IPS-20b (cell line): ENCODE results near the gene COL27A1.

Experiments used
- H3K27ac ChIP-seq: one replicate; pipeline ENCODE4 v1.5.1; 2013; ENCODE audit warnings: low read length
- H3K27me3 ChIP-seq: 2 replicates; pipeline ENCODE4 v1.6.1; 2013; ENCODE audit warnings: mild to moderate bottlenecking, low read length, inconsistent platforms; ENCODE audit not compliant: insufficient read depth
- H3K36me3 ChIP-seq: 2 replicates; pipeline ENCODE4 v1.6.1; 2013; ENCODE audit warnings: low read depth, mild to moderate bottlenecking, inconsistent platforms, low read length, moderate library complexity; ENCODE audit not compliant: insufficient read depth
- H3K4me1 ChIP-seq: 2 replicates; pipeline ENCODE4 v1.6.1; 2013; ENCODE audit warnings: mild to moderate bottlenecking, control low read depth, inconsistent platforms, low read length, moderate library complexity; ENCODE audit not compliant: insufficient read depth
- H3K4me3 ChIP-seq: 2 replicates; pipeline ENCODE4 v1.5.1; 2013; ENCODE audit warnings: mild to moderate bottlenecking, low read length, inconsistent platforms
- H3K9ac ChIP-seq: 2 replicates; pipeline ENCODE4 v1.6.1; 2013; ENCODE audit warnings: low read depth, mild to moderate bottlenecking, inconsistent platforms, low read length, moderate library complexity
- H3K9me3 ChIP-seq: 2 replicates; pipeline ENCODE4 v1.6.1; 2013; ENCODE audit warnings: mild to moderate bottlenecking, low read depth, low read length, inconsistent platforms; ENCODE audit not compliant: insufficient read depth

Gene COL27A1

GRCh38 chr9:114311571-114312512, 156.5 kb downstream of the COL27A1 start:
- Histone ChIP-seq H3K4me3 (no peak overlapping the region), H3K9me3 (no peaks in the 10 kb centered on the region), H3K9ac (no peak overlapping the region), H3K36me3 (0 out of 2 replicates have a peak, but pooled peaks cover 4% of the 10 kb centered on the region), H3K4me1 (no peaks in the 10 kb centered on the region), H3K27ac (no peak overlapping the region), H3K27me3 (no peaks in the 10 kb centered on the region)

GRCh38 chr9:114312513-114312875, 157.2 kb downstream of the COL27A1 start:
- no peaks in the 10 kb centered on the region for H3K4me1 ChIP-seq
- no peak overlapping the region for H3K9ac ChIP-seq
- no peaks in the 10 kb centered on the region for H3K27me3 ChIP-seq
- H3K4me3 ChIP-seq: no peak overlapping the region
- H3K36me3 ChIP-seq: 0 out of 2 replicates have a peak, but pooled peaks cover 4% of the 10 kb centered on the region
- no peaks in the 10 kb centered on the region for H3K9me3 ChIP-seq
- H3K27ac ChIP-seq: no peak overlapping the region

GRCh38 chr9:114313186-114313585, 157.8 kb downstream of the COL27A1 start:
- Histone ChIP-seq H3K9me3 (no peaks in the 10 kb centered on the region), H3K27me3 (no peaks in the 10 kb centered on the region), H3K4me1 (no peaks in the 10 kb centered on the region), H3K27ac (no peak overlapping the region), H3K4me3 (no peak overlapping the region), H3K36me3 (0 out of 2 replicates have a peak, but pooled peaks cover 4% of the 10 kb centered on the region), H3K9ac (no peak overlapping the region)

GRCh38 chr9:114314256-114314867, 159.0 kb downstream of the COL27A1 start:
- Histone ChIP-seq H3K27me3 (no peaks in the 10 kb centered on the region), H3K36me3 (0 out of 2 replicates have a peak, but pooled peaks cover 4% of the 10 kb centered on the region), H3K4me3 (no peak overlapping the region), H3K9ac (no peak overlapping the region), H3K4me1 (no peaks in the 10 kb centered on the region), H3K27ac (no peak overlapping the region), H3K9me3 (no peaks in the 10 kb centered on the region)

- Histone ChIP-seq H3K27me3 (no peaks in the 10 kb centered on the region), H3K27ac (no peak overlapping the region), H3K4me3 (no peak overlapping the region), H3K36me3 (0 out of 2 replicates have a peak, but pooled peaks cover 4% of the 10 kb centered on the region), H3K9me3 (no peaks in the 10 kb centered on the region), H3K9ac (no peak overlapping the region), H3K4me1 (no peaks in the 10 kb centered on the region)
Measured at GRCh38 chr9:114314881-114315722, 159.8 kb downstream of the COL27A1 start.

DNA sequence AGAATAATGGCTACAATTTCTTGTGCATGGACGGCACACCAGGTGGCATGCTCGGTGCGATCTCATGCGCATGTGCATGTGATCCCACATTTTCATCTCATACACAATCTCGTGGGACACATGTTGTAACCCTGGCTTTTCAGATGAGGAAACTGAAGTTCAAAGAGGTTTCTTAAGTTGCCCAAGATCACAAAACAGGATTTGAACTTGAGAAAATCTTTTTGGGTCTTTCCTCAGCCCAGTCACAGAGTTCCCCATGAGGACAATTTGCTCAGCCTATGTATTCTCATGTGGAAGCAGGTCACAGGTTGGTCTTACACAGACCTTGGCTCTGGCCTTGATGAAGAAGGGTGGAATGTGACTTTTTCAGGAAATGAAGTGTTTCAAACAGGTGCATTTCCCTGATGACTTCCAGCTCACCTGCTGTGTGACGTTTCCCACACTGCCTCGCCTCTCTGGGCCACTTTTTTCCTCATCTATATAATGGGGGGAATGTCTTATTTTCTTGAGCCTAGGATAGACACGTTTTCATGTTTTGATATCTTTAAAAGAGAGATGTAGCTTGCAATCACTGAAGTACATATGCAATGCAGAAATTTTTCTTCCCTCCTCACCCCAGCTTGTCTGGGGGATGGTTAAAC, 160.5 kb downstream of the COL27A1 start:
- H3K4me3 ChIP-seq: no peak overlapping the region
- H3K4me1 ChIP-seq: no peaks in the 10 kb centered on the region
- H3K27me3 ChIP-seq: no peaks in the 10 kb centered on the region

DNA sequence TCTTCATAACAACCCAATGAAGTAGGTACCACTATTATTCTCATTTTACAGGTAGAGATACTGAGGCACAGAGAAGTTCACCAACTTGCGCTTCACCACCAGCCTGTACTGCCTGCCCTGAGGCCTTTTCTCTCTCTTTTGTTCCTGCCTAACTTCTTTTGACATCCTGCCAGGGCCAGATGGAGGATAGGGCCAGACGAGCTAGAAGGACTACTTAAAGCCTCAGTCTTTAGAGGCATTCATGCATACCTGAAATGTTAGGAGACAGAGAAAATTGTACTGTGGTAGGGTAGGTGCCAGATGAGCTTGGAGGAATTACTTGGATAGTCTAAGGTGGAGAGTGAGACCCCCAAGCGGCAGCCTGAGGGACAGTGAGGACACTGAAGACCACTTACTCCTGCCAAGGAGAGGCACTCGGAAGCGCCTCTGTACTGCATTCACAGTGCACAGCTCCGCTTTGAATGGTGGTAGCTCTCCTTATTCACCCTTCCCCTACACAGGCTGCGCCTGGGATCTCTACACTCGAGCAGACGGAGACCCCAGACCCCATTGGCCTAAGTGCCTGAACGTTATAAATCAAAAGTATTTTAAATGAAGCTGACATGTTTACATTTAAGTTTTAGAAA, 161.4 kb downstream of the COL27A1 start:
- H3K27ac ChIP-seq: no peak overlapping the region
- H3K4me1 ChIP-seq: no peaks in the 10 kb centered on the region
- no peak overlapping the region for H3K9ac ChIP-seq
- no peaks in the 10 kb centered on the region for H3K9me3 ChIP-seq
- no peaks in the 10 kb centered on the region for H3K27me3 ChIP-seq
- H3K4me3 ChIP-seq: no peak overlapping the region
- no peaks in the 10 kb centered on the region for H3K36me3 ChIP-seq

More for the DNA sequence above, 160.5 kb downstream of the COL27A1 start:
- no peak overlapping the region for H3K27ac ChIP-seq
- H3K9ac ChIP-seq: no peak overlapping the region
- H3K36me3 ChIP-seq: no peaks in the 10 kb centered on the region
- H3K9me3 ChIP-seq: no peaks in the 10 kb centered on the region

DNA sequence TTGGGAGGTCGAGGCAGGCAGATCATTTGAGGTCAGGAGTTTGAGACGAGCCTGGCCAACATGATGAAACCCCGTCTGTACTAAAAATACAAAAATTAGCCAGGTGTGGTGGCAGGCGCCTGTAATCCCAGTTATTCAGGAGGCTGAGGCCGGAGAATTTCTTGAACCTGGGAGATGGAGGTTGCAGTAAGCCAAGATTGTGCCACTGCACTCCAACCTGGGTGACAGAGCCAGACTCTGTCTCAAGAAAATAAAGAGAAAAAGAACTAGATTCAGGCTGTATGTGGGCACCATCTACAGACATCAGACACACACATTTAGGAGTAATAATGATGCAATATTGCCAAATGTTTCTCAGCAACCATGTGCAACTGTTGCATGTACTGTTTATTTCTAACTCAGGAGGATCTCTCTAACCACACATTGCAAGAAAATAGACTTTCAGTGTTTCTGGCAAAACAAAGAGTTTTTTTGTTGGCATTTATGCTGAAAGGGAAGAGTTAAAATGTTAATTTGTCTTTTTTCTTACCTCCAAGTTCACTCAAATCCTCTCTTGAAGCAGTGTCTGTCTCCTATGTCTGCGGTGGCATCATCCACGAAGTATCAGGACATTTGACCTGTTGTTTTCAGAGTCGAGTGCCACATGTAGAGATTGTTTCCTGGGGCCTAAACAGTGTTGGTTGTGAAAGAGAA, 162.5 kb downstream of the COL27A1 start:
- Histone ChIP-seq H3K36me3 (no peaks in the 10 kb centered on the region), H3K4me3 (no peak overlapping the region), H3K9me3 (no peaks in the 10 kb centered on the region), H3K27ac (no peak overlapping the region), H3K9ac (no peak overlapping the region), H3K27me3 (no peaks in the 10 kb centered on the region), H3K4me1 (no peaks in the 10 kb centered on the region)

- Histone ChIP-seq H3K4me3 (no peak overlapping the region), H3K4me1 (no peaks in the 10 kb centered on the region), H3K36me3 (no peaks in the 10 kb centered on the region), H3K9ac (no peak overlapping the region), H3K27me3 (no peaks in the 10 kb centered on the region), H3K9me3 (no peaks in the 10 kb centered on the region), H3K27ac (no peak overlapping the region)
Measured at GRCh38 chr9:114318416-114318815, 163.1 kb downstream of the COL27A1 start.

DNA sequence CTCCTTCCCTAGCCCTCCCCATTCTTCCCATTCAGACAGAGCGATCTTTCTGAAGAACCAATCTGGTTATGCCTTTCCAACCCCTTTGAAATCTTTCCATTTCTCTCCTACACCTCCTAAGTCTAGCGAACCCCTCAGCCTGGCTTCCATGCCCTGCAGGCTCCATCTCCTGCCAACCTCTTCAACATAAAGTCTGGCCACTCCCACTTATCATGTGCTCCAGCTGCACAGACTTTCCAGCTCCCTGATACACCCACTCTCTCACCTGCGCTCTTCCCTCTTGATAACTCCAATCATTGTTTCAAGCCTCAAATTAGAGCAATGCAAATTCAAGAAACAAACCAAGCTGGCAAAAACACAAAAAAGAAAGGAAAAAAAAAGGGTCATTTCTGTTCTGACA, 163.8 kb downstream of the COL27A1 start:
- Histone ChIP-seq H3K4me1 (no peaks in the 10 kb centered on the region), H3K4me3 (no peak overlapping the region), H3K9me3 (no peaks in the 10 kb centered on the region), H3K27me3 (no peaks in the 10 kb centered on the region), H3K36me3 (no peaks in the 10 kb centered on the region), H3K27ac (no peak overlapping the region), H3K9ac (no peak overlapping the region)
